ENCODE data around the gene ZMIZ1.

ZMIZ1 gene

GRCh38 chr10:79222186-79222585 lies 153.4 kb downstream of the ZMIZ1 start:
- Histone ChIP-seq H3K27ac (no peak overlapping the region), H3K9me3 (no peaks in the 10 kb centered on the region), H3K36me3 (peaks cover 3% of the 10 kb centered on the region), H3K27me3 (no peaks in the 10 kb centered on the region), H3K4me3 (ENCODE audit: low read depth in 1 of 2, low read length in 1 of 2) (no peak overlapping the region), H3K4me1 (ENCODE audit: control insufficient read depth in 1 of 2, insufficient read depth in 1 of 2, low read depth in 1 of 2, low read length in 1 of 2) (peaks cover 8 to 11% of the 10 kb centered on the region in 2 experiments)
- no peak for TF ChIP-seq CTCF (IDR thresholded peaks at IDR 0.05)

DNA sequence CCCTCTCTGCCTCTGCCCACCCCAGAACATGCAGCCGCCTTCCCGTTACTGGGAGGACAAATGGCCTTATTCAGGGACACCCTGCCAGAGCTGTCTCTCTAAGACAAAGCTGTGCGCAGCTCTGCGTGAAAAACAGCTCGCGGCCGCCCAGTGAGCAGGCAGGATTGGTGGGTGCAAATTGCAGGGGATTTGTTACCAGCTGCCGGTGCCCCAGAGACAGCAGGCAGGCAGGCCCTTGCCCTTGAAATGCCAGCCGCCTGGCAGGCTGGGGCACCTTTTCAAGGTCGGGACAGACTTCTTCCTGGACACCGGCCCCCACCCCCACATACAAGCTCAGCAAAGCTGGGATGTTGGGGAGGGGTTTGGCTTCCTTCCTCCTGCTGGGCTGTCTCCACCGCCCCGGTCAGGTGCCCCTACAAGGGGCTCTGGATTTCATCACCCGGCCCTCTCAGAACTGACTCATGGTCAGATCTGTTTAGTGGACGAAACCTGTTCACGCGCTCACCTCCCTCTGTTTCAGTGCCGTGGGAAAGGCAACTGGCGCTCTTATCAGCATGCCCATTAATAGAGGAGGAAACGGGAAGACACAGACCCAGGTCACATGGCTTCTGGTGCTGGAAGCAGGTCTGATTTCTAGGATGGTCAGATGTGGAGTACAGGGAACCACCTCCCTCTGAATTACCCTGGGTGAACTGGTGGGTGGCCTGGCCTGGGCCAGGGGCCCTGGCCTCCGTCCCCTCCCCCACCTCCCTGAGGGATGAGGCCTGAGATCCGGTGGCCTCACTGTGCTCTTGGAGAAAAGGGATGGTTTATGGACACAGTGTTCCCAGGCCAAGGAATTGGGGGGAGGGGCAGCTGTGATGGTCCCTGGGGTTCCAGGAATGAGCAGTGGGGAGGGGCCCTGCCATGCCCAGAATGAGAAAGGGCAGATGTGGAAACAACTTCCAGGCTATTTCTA lies 154.6 kb downstream of the ZMIZ1 start:
- Histone ChIP-seq H3K27ac (no peak overlapping the region), H3K4me1 (ENCODE audit: control insufficient read depth in 1 of 2, insufficient read depth in 1 of 2, low read depth in 1 of 2, low read length in 1 of 2) (peaks cover 8 to 11% of the 10 kb centered on the region in 2 experiments), H3K36me3 (no peaks in the 10 kb centered on the region)

DNA sequence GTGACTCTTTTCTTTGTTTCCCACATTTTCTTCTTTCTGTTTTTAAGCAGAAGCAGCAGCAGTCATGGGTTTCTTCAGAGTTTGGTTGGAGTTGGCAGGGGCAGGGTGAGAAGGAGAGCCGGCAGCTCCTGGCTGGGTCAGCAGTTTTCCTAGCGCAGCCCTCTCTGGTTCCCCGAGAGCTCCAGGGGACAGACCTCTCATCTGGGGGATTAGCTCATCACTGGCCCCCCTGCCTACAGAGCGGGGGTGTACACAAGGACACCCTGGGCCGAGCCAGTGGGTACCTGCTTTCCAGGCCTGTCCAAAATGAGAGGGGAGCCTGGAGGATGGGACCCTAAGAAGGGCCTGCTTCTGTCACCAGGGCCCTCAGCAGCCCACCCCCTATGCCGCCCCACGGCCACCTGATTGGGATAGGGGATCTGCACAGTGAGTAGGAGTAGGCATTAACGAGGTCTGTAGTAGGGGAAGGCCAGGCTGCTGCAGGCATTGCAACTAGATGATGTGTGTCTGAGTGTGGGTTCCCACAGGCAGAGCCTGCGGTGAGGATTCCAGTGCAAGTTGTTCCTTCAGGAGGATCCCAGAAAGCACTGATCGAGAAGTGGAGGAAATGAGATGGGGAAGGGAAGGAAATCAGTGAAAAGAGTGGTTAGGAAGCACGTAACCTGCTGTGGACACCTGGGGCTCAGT lies 155.6 kb downstream of the ZMIZ1 start:
- H3K27ac ChIP-seq = no peak overlapping the region
- H3K4me1 ChIP-seq (ENCODE audit: control insufficient read depth in 1 of 2, insufficient read depth in 1 of 2, low read depth in 1 of 2, low read length in 1 of 2) = peaks cover 8 to 11% of the 10 kb centered on the region in 2 experiments

More for the DNA sequence above, 154.6 kb downstream of the ZMIZ1 start:
- TF ChIP-seq CTCF (IDR thresholded peaks at IDR 0.05) = no peak
- Histone ChIP-seq H3K9me3 (no peaks in the 10 kb centered on the region), H3K4me3 (ENCODE audit: low read depth in 1 of 2, low read length in 1 of 2) (no peak overlapping the region), H3K27me3 (no peaks in the 10 kb centered on the region)

DNA sequence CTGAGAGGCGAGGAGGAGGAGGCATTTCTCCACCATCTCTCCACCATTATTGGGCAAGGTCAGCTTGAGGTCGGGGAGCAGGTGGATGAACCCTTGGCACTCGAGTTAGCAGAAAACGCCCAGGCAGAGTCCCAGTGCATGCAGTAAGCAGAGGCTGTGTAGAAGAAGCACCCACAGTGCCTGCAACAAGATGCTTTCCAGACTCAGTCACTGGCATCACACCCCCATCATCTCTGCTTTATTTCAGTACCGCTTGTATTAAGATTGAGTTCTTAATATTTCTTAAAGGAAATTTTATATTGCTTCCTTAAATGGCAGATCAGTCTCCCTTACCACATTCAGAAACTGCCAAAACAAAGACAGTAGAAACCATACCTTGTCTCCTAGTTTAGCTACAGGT lies 156.2 kb downstream of the ZMIZ1 start:
- H3K27ac ChIP-seq = no peak overlapping the region
- no peaks in the 10 kb centered on the region for H3K9me3 ChIP-seq
- no peaks in the 10 kb centered on the region for H3K36me3 ChIP-seq
- no peak for TF ChIP-seq CTCF (IDR thresholded peaks at IDR 0.05)
- no peak overlapping the region for H3K4me3 ChIP-seq (ENCODE audit: low read depth in 1 of 2, low read length in 1 of 2)
- no peaks in the 10 kb centered on the region for H3K27me3 ChIP-seq
- peaks cover 8 to 11% of the 10 kb centered on the region in 2 experiments for H3K4me1 ChIP-seq (ENCODE audit: control insufficient read depth in 1 of 2, insufficient read depth in 1 of 2, low read depth in 1 of 2, low read length in 1 of 2)

More for the DNA sequence above, 155.6 kb downstream of the ZMIZ1 start:
- Histone ChIP-seq H3K27me3 (no peaks in the 10 kb centered on the region), H3K4me3 (ENCODE audit: low read depth in 1 of 2, low read length in 1 of 2) (no peak overlapping the region), H3K9me3 (no peaks in the 10 kb centered on the region), H3K36me3 (no peaks in the 10 kb centered on the region)
- TF ChIP-seq CTCF (IDR thresholded peaks at IDR 0.05) = no peak

GRCh38 chr10:79226391-79227245 lies 157.9 kb downstream of the ZMIZ1 start:
- H3K36me3 ChIP-seq = no peaks in the 10 kb centered on the region
- H3K27ac ChIP-seq = no peak overlapping the region
- H3K4me3 ChIP-seq (ENCODE audit: low read depth in 1 of 2, low read length in 1 of 2) = no peak overlapping the region
- peaks cover 8 to 11% of the 10 kb centered on the region in 2 experiments for H3K4me1 ChIP-seq (ENCODE audit: control insufficient read depth in 1 of 2, insufficient read depth in 1 of 2, low read depth in 1 of 2, low read length in 1 of 2)
- no peak for TF ChIP-seq CTCF (IDR thresholded peaks at IDR 0.05)
- no peaks in the 10 kb centered on the region for H3K27me3 ChIP-seq
- H3K9me3 ChIP-seq = no peaks in the 10 kb centered on the region

Data from neutrophil (primary cell).